Panc1 (cell line): ENCODE data around the gene ENTPD3. TPM values are rescaled to one million over a fixed set of nuclear protein-coding genes. Genes with fewer than 3 reads are reported as not detected.

ENCODE experiments used
- ATAC-seq: fragments of 200-7000 bp; cut with Tn5 transposase; 2 replicates; pipeline ENCODE4 v1.9.1; 2020; ENCODE audit warnings: mild to moderate bottlenecking, moderate library complexity
- BruUV-seq: library from RNA; stranded (reverse); fragments of 400-500 nt; replicated peaks from 2 replicates; lab custom pipeline; 2021; lab: Mats Ljungman, UMichigan
- CTCF ChIA-PET: fragments of 300-600 bp; sonication (Branson Sonifier 250); formaldehyde crosslinking; loops from one replicate; lab custom pipeline; 2022; ENCODE audit warnings: antibody characterized with exemption; lab: Charles Lee
- POLR2A ChIA-PET: fragments of 300-600 bp; sonication (Branson Sonifier 250); formaldehyde crosslinking; loops from one replicate; lab custom pipeline; 2022; ENCODE audit warnings: antibody characterized with exemption; lab: Charles Lee
- DNase-seq: peaks from one replicate; pipeline ENCODE4 v3.0.0-alpha.2; 2010; ENCODE audit warnings: low read depth, low spot score
- H3K27ac ChIP-seq: 2 replicates; pipeline ENCODE4 v1.5.1; 2011; ENCODE audit warnings: mild to moderate bottlenecking, low read length, inconsistent platforms
- H3K27me3 ChIP-seq: fragments of 200-500 bp; sonication (Bioruptor generic); 2 replicates; pipeline ENCODE4 v1.6.0; 2014; ENCODE audit warnings: low read length, inconsistent platforms; ENCODE audit not compliant: control insufficient read depth, insufficient read depth
- H3K36me3 ChIP-seq: fragments of 200-500 bp; sonication (Bioruptor generic); 2 replicates; pipeline ENCODE4 v1.5.1; 2014; ENCODE audit warnings: inconsistent platforms, mild to moderate bottlenecking, low read length, moderate library complexity; ENCODE audit not compliant: control insufficient read depth, insufficient read depth
- H3K4me1 ChIP-seq: 2 replicates; pipeline ENCODE4 v1.5.1; 2011; ENCODE audit warnings: inconsistent platforms, mild to moderate bottlenecking, low read length, moderate library complexity; ENCODE audit not compliant: control insufficient read depth, insufficient read depth
- H3K4me3 ChIP-seq, 2 experiments: 2 replicates each; pipeline ENCODE4 v1.5.1; 2011 to 2012; ENCODE audit warnings: low read depth in 2 of 2, low read length in 2 of 2, mild to moderate bottlenecking in 2 of 2, inconsistent platforms in 1 of 2, moderate library complexity in 1 of 2
- H3K9me3 ChIP-seq: fragments of 200-500 bp; sonication (Bioruptor generic); 2 replicates; pipeline ENCODE4 v1.5.1; 2014; ENCODE audit warnings: low read depth, mild to moderate bottlenecking, inconsistent platforms, low read length, moderate library complexity; ENCODE audit not compliant: control insufficient read depth, insufficient read depth
- POLR2AphosphoS5 ChIP-seq: IDR thresholded peaks from 2 replicates; pipeline ENCODE4 v1.6.1; 2012; ENCODE audit warnings: mild to moderate bottlenecking, low read depth, low read length, moderate library complexity
- SIN3A ChIP-seq: IDR thresholded peaks from 2 replicates; pipeline ENCODE4 v1.6.1; 2012; ENCODE audit warnings: low read depth, mild to moderate bottlenecking, low read length, moderate library complexity, borderline replicate concordance; ENCODE audit not compliant: insufficient read depth
- TCF7L2 ChIP-seq: IDR thresholded peaks from 2 replicates; pipeline ENCODE4 v1.6.1; 2011; ENCODE audit warnings: mild to moderate bottlenecking, low read depth, low read length, inconsistent platforms
- in situ Hi-C: cut with HindIII; loops from 2 replicates; pipeline ENCODE4 v1.10.0; 2016; ENCODE audit warnings: low sequenced_read_pairs, low pct_unique_long_range_greater_than_20kb
- intact Hi-C: fragments of 100-400 bp; cut with micrococcal nuclease; formaldehyde crosslinking; loops from one replicate; pipeline ENCODE4 v1.10.0; 2022; ENCODE audit not compliant: unreplicated experiment
- total RNA-seq: library from RNA; stranded (reverse); gene quantifications from one replicate; pipeline ENCODE4 v1.2.1, GENCODE V29; 2021; ENCODE audit not compliant: unreplicated experiment
- TF ChIP-seq, protein P1 (sequence below): fragments of 450-650 bp; IDR thresholded peaks from 2 replicates; pipeline ENCODE4 v1.5.1; 2017; ENCODE audit warnings: mild to moderate bottlenecking
- TF ChIP-seq, protein P2 (sequence below), 2 experiments: IDR thresholded peaks; 2 replicates each; pipeline ENCODE4 v1.6.1; 2011 to 2012; ENCODE audit warnings: low read depth in 2 of 2, control low read depth in 1 of 2, low read length in 1 of 2, mild to moderate bottlenecking in 1 of 2, moderate library complexity in 1 of 2; ENCODE audit not compliant: insufficient read depth in 1 of 2

Gene ENTPD3
- total RNA-seq, 1 experiment from 2014 or later = not detected

- in situ Hi-C loops (no loop called here), intact Hi-C loops (loop anchor here (5.0 kb wide), 1 partner anchor 123 kb away; no protein-coding TSS in a partner anchor)
- no peak for ATAC-seq
- POLR2A ChIA-PET = no interaction called here
- no peak overlapping the region for H3K4me3 ChIP-seq
- CTCF ChIA-PET = interaction anchor here (0.6 kb wide), 1 partner anchor 418 kb away, joined by 3 read pairs; no protein-coding TSS in a partner anchor
- TF ChIP-seq SIN3A = no peak
- TF ChIP-seq, protein P1, sequence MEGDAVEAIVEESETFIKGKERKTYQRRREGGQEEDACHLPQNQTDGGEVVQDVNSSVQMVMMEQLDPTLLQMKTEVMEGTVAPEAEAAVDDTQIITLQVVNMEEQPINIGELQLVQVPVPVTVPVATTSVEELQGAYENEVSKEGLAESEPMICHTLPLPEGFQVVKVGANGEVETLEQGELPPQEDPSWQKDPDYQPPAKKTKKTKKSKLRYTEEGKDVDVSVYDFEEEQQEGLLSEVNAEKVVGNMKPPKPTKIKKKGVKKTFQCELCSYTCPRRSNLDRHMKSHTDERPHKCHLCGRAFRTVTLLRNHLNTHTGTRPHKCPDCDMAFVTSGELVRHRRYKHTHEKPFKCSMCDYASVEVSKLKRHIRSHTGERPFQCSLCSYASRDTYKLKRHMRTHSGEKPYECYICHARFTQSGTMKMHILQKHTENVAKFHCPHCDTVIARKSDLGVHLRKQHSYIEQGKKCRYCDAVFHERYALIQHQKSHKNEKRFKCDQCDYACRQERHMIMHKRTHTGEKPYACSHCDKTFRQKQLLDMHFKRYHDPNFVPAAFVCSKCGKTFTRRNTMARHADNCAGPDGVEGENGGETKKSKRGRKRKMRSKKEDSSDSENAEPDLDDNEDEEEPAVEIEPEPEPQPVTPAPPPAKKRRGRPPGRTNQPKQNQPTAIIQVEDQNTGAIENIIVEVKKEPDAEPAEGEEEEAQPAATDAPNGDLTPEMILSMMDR = no peak
- no peaks in the 10 kb centered on the region for H3K27me3 ChIP-seq
- no peaks in the 10 kb centered on the region for H3K36me3 ChIP-seq
- H3K27ac ChIP-seq = no peak overlapping the region
- BruUV-seq = no TSS peak
- no peak for DNase-seq
- H3K9me3 ChIP-seq = no peaks in the 10 kb centered on the region
- H3K4me1 ChIP-seq = peaks cover 11% of the 10 kb centered on the region
These were observed 63.5 kb downstream of the ENTPD3 start for GRCh38 chr3:40450438-40450837.

DNA sequence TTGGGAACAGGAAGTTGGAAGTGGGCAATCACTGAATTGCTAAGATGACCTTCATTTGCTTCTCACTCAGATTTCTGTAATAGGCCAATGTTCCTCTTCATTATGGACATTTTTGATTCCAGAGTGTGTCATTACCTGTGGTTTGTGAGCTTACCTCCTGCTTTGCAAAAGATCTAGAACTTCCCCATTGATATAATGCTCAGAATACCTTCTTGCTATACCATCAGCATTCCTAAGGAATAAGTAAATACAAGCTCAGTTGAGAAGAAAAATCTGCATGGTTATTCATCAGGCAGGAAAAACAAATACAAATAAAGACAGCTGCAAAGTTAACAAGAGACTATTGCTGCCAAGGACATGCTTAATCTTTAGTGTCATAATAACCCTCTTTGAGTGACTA lies 64.6 kb downstream of the ENTPD3 start:
- CTCF ChIA-PET = no interaction called here
- BruUV-seq = no TSS peak
- Histone ChIP-seq H3K27ac (no peak overlapping the region), H3K9me3 (no peaks in the 10 kb centered on the region), H3K36me3 (no peaks in the 10 kb centered on the region; the same call in 1 of the 2 replicates), H3K4me1 (peaks cover 11% of the 10 kb centered on the region), H3K27me3 (no peaks in the 10 kb centered on the region), H3K4me3 (no peak overlapping the region)
- DNase-seq (no peak), ATAC-seq (no peak)
- TF ChIP-seq, protein P2, sequence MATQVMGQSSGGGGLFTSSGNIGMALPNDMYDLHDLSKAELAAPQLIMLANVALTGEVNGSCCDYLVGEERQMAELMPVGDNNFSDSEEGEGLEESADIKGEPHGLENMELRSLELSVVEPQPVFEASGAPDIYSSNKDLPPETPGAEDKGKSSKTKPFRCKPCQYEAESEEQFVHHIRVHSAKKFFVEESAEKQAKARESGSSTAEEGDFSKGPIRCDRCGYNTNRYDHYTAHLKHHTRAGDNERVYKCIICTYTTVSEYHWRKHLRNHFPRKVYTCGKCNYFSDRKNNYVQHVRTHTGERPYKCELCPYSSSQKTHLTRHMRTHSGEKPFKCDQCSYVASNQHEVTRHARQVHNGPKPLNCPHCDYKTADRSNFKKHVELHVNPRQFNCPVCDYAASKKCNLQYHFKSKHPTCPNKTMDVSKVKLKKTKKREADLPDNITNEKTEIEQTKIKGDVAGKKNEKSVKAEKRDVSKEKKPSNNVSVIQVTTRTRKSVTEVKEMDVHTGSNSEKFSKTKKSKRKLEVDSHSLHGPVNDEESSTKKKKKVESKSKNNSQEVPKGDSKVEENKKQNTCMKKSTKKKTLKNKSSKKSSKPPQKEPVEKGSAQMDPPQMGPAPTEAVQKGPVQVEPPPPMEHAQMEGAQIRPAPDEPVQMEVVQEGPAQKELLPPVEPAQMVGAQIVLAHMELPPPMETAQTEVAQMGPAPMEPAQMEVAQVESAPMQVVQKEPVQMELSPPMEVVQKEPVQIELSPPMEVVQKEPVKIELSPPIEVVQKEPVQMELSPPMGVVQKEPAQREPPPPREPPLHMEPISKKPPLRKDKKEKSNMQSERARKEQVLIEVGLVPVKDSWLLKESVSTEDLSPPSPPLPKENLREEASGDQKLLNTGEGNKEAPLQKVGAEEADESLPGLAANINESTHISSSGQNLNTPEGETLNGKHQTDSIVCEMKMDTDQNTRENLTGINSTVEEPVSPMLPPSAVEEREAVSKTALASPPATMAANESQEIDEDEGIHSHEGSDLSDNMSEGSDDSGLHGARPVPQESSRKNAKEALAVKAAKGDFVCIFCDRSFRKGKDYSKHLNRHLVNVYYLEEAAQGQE (IDR thresholded peaks at IDR 0.05; ENCODE audit: insufficient read depth in 1 of 2, low read depth in 2 of 2, low read length in 1 of 2) = no peak
- TF ChIP-seq, protein P1 = no peak
- TF ChIP-seq POLR2AphosphoS5 (no peak), SIN3A (no peak), TCF7L2 (no peak)
- intact Hi-C loops = loop anchor here (5.0 kb wide), 1 partner anchor 124 kb away; no protein-coding TSS in a partner anchor
- POLR2A ChIA-PET = no interaction called here
- in situ Hi-C loops = no loop called here
